ENCODE data around the gene MDK. TPM values are rescaled to one million over a fixed set of nuclear protein-coding genes. Genes with fewer than 3 reads are reported as not detected.

MDK gene
- total RNA-seq, 1 experiment from 2014 or later: 286 TPM

- no peak overlapping the region for H2AFZ ChIP-seq (ENCODE audit: low read depth, low read length, poor library complexity, severe bottlenecking)
- DNase-seq (ENCODE audit: low read depth, low spot score) (no peak), ATAC-seq (peak; percentile 18)
- peaks cover 0 to 4% of the 10 kb centered on the region in 2 experiments; a peak in 1 of 4 replicates for H3K36me3 ChIP-seq (ENCODE audit: control insufficient read depth in 1 of 2, insufficient read depth in 2 of 2, low read length in 2 of 2)
- TF ChIP-seq MAX (IDR thresholded peaks at IDR 0.05) (no peak), ELF1 (IDR thresholded peaks at IDR 0.05; ENCODE audit: borderline replicate concordance, low read depth) (no peak), TCF7L2 (IDR thresholded peaks at IDR 0.05; ENCODE audit: borderline replicate concordance, extremely low read depth, insufficient read depth, insufficient read length) (peak; percentile 23), POLR2AphosphoS5 (IDR thresholded peaks at IDR 0.05; ENCODE audit: low read depth, low read length) (peak; percentile 34; the same call in 1 of the 2 replicates), ZFX (IDR thresholded peaks at IDR 0.05) (peak; percentile 75)
- H3K9me2 ChIP-seq (ENCODE audit: insufficient read depth): no peaks in the 10 kb centered on the region
- H3K27me3 ChIP-seq (ENCODE audit: insufficient read depth, low read length): no peaks in the 10 kb centered on the region
- peaks cover 28 to 68% of the 10 kb centered on the region in 2 experiments for H3K4me1 ChIP-seq (ENCODE audit: control insufficient read depth in 1 of 2, insufficient read depth in 2 of 2, low read length in 2 of 2)
- H4K20me1 ChIP-seq (ENCODE audit: insufficient read depth): no peaks in the 10 kb centered on the region
- ChIA-PET RAD21 (ENCODE audit: low non-redundant PET in 1 of 2, low total read pairs in 2 of 2, uncharacterized antibody in 2 of 2, unreplicated experiment in 2 of 2) (no interaction called here), CTCF (interaction anchor here (1.1 to 1.6 kb wide), 6 partner anchors 10 to 535 kb away, joined by 3 to 13 read pairs (median 6); partner anchors contain the start of genes CHRM4 and CRY2), POLR2A (no interaction called here)
- H3K4me2 ChIP-seq (ENCODE audit: low read length): peak overlapping the region; percentile 85
- peaks cover 12% of the 10 kb centered on the region; the same call in 1 of the 2 replicates for H3K79me2 ChIP-seq (ENCODE audit: insufficient read depth, low read length)
- H3K9me3 ChIP-seq (ENCODE audit: control insufficient read depth in 1 of 2, insufficient read depth in 1 of 2, low read depth in 1 of 2, low read length in 2 of 2): no peaks in the 10 kb centered on the region
- H3K27ac ChIP-seq (ENCODE audit: low read depth, low read length): peak overlapping the region; percentile 80
- intact Hi-C loops (cut with micrococcal nuclease): loop anchor here (10.0 kb wide), 2 partner anchors 233 to 423 kb away; partner anchors contain the start of genes ATG13 and HARBI1
- TSS peak; percentile 86 for BruUV-seq (replicated peaks)
- peak overlapping the region; percentile 91 for H3K9ac ChIP-seq (ENCODE audit: low read length)
- peak overlapping the region; percentile 73 to 85 for H3K4me3 ChIP-seq (replicated peaks in 1 of 2; ENCODE audit: low read depth in 1 of 2, low read length in 2 of 2)
Measured at GRCh38 chr11:46381819-46382645, 563 bp downstream of the MDK start.
